ENCODE data around the gene MS4A6A. TPM values are rescaled to one million over a fixed set of nuclear protein-coding genes. Genes with fewer than 3 reads are reported as not detected.

MS4A6A gene
- total RNA-seq, 1 experiment from 2014 or later: 0.52 TPM

GRCh38 chr11:60170566-60170965 lies 12.3 kb downstream of the MS4A6A start:
- ChIA-PET RAD21 (ENCODE audit: low non-redundant PET in 1 of 2, low total read pairs in 2 of 2, uncharacterized antibody in 2 of 2, unreplicated experiment in 2 of 2) (no interaction called here), POLR2A (no interaction called here), CTCF (no interaction called here)
- Histone ChIP-seq H3K9me2 (ENCODE audit: insufficient read depth) (no peaks in the 10 kb centered on the region), H2AFZ (ENCODE audit: low read depth, low read length, poor library complexity, severe bottlenecking) (no peak overlapping the region), H3K27ac (ENCODE audit: low read depth, low read length) (no peak overlapping the region), H3K4me2 (ENCODE audit: low read length) (no peak overlapping the region), H3K4me1 (ENCODE audit: control insufficient read depth in 1 of 2, insufficient read depth in 2 of 2, low read length in 2 of 2) (no peaks in the 10 kb centered on the region), H3K9ac (ENCODE audit: low read length) (no peak overlapping the region), H3K4me3 (replicated peaks in 1 of 2; ENCODE audit: low read depth in 1 of 2, low read length in 2 of 2) (no peak overlapping the region), H3K36me3 (ENCODE audit: control insufficient read depth in 1 of 2, insufficient read depth in 2 of 2, low read length in 2 of 2) (no peaks in the 10 kb centered on the region), H3K79me2 (ENCODE audit: insufficient read depth, low read length) (no peaks in the 10 kb centered on the region), H3K27me3 (ENCODE audit: insufficient read depth, low read length) (no peaks in the 10 kb centered on the region), H4K20me1 (ENCODE audit: insufficient read depth) (no peaks in the 10 kb centered on the region), H3K9me3 (ENCODE audit: control insufficient read depth in 1 of 2, insufficient read depth in 1 of 2, low read depth in 1 of 2, low read length in 2 of 2) (no peaks in the 10 kb centered on the region; a peak in 1 of 4 replicates)
- no peak for DNase-seq (ENCODE audit: low read depth, low spot score)
- TF ChIP-seq, protein P1, sequence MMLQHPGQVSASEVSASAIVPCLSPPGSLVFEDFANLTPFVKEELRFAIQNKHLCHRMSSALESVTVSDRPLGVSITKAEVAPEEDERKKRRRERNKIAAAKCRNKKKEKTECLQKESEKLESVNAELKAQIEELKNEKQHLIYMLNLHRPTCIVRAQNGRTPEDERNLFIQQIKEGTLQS (IDR thresholded peaks at IDR 0.05): no peak
- no peak for TF ChIP-seq EGR1 (IDR thresholded peaks at IDR 0.05; ENCODE audit: low read depth)
- TF ChIP-seq TCF7L2 (IDR thresholded peaks at IDR 0.05; ENCODE audit: borderline replicate concordance, extremely low read depth, insufficient read depth, insufficient read length): no peak
- no peak for TF ChIP-seq RAD21 (IDR thresholded peaks at IDR 0.05; ENCODE audit: low read depth)
- TF ChIP-seq EZH2phosphoT487 (IDR thresholded peaks at IDR 0.05; ENCODE audit: borderline replicate concordance): no peak
- no peak for TF ChIP-seq SP1 (IDR thresholded peaks at IDR 0.05; ENCODE audit: low read depth)
- TF ChIP-seq, protein P2, sequence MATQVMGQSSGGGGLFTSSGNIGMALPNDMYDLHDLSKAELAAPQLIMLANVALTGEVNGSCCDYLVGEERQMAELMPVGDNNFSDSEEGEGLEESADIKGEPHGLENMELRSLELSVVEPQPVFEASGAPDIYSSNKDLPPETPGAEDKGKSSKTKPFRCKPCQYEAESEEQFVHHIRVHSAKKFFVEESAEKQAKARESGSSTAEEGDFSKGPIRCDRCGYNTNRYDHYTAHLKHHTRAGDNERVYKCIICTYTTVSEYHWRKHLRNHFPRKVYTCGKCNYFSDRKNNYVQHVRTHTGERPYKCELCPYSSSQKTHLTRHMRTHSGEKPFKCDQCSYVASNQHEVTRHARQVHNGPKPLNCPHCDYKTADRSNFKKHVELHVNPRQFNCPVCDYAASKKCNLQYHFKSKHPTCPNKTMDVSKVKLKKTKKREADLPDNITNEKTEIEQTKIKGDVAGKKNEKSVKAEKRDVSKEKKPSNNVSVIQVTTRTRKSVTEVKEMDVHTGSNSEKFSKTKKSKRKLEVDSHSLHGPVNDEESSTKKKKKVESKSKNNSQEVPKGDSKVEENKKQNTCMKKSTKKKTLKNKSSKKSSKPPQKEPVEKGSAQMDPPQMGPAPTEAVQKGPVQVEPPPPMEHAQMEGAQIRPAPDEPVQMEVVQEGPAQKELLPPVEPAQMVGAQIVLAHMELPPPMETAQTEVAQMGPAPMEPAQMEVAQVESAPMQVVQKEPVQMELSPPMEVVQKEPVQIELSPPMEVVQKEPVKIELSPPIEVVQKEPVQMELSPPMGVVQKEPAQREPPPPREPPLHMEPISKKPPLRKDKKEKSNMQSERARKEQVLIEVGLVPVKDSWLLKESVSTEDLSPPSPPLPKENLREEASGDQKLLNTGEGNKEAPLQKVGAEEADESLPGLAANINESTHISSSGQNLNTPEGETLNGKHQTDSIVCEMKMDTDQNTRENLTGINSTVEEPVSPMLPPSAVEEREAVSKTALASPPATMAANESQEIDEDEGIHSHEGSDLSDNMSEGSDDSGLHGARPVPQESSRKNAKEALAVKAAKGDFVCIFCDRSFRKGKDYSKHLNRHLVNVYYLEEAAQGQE (IDR thresholded peaks at IDR 0.05; ENCODE audit: low read depth): no peak
- no peak for TF ChIP-seq FOSL1 (IDR thresholded peaks at IDR 0.05; ENCODE audit: low read depth)
- no peak for TF ChIP-seq ZFX (IDR thresholded peaks at IDR 0.05)
- TF ChIP-seq, protein P3, sequence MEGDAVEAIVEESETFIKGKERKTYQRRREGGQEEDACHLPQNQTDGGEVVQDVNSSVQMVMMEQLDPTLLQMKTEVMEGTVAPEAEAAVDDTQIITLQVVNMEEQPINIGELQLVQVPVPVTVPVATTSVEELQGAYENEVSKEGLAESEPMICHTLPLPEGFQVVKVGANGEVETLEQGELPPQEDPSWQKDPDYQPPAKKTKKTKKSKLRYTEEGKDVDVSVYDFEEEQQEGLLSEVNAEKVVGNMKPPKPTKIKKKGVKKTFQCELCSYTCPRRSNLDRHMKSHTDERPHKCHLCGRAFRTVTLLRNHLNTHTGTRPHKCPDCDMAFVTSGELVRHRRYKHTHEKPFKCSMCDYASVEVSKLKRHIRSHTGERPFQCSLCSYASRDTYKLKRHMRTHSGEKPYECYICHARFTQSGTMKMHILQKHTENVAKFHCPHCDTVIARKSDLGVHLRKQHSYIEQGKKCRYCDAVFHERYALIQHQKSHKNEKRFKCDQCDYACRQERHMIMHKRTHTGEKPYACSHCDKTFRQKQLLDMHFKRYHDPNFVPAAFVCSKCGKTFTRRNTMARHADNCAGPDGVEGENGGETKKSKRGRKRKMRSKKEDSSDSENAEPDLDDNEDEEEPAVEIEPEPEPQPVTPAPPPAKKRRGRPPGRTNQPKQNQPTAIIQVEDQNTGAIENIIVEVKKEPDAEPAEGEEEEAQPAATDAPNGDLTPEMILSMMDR (IDR thresholded peaks at IDR 0.05 in 2 of 3, conservative IDR thresholded peaks at IDR 0.05 in 1 of 3; ENCODE audit: borderline replicate concordance in 1 of 3, insufficient read depth in 1 of 3, low read depth in 2 of 3, low read length in 2 of 3): no peak
- TF ChIP-seq, protein P4, sequence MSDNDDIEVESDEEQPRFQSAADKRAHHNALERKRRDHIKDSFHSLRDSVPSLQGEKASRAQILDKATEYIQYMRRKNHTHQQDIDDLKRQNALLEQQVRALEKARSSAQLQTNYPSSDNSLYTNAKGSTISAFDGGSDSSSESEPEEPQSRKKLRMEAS (IDR thresholded peaks at IDR 0.05): no peak
- TF ChIP-seq CBX3 (IDR thresholded peaks at IDR 0.05; ENCODE audit: low read depth): no peak
- TF ChIP-seq JUND (IDR thresholded peaks at IDR 0.05): no peak
- no peak for TF ChIP-seq EZH2 (IDR thresholded peaks at IDR 0.05)
- TF ChIP-seq POLR2AphosphoS5 (IDR thresholded peaks at IDR 0.05; ENCODE audit: low read depth, low read length): no peak
- no peak for TF ChIP-seq ZNF274 (IDR thresholded peaks at IDR 0.05; ENCODE audit: low read depth, low read length)
- BruUV-seq (replicated peaks): no TSS peak
- intact Hi-C loops (cut with micrococcal nuclease): no loop called here
- no peak for ATAC-seq

All from HCT116 (cell line).